GM12865 (cell line): ENCODE results near the gene FHIT.
A peak's percentile ranks its signal among the peaks of the same experiment; 100 is the strongest.

Source experiments
- DNase-seq: peaks from one replicate; pipeline ENCODE4 v3.0.0; 2010; ENCODE audit warnings: low read depth
- H3K4me3 ChIP-seq: 2 replicates; pipeline ENCODE4 v1.5.1; 2011; ENCODE audit warnings: mild to moderate bottlenecking, low read depth, low read length, control low read depth
- TF ChIP-seq, protein P1 (sequence below): IDR thresholded peaks from 2 replicates; pipeline ENCODE4 v1.5.1; 2011; ENCODE audit warnings: low read length, control low read depth, low read depth, inconsistent platforms; ENCODE audit not compliant: insufficient read depth; ENCODE audit errors: missing control alignments

FHIT gene

DNA sequence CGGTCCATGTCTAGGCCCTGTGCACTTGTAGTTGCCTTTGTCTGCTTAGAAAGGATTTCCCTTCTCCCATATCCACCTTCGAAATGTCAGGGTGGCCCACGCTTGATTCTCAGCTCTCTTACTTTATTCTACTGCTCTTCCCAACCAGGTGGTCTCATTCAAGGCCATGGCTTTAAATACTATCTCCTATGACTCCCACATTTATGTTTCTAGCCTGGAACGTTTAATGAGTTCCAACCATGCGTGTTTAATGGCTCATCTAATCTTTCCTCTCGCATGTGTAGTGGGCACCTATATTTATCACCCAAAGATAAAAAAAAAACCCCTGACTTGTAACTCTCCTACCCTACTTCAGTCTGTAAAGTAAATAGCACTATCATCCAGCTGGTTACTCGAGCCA is 1474.2 kb downstream of the FHIT start:
- no peak for DNase-seq
- H3K4me3 ChIP-seq = no peak overlapping the region
- TF ChIP-seq, protein P1, sequence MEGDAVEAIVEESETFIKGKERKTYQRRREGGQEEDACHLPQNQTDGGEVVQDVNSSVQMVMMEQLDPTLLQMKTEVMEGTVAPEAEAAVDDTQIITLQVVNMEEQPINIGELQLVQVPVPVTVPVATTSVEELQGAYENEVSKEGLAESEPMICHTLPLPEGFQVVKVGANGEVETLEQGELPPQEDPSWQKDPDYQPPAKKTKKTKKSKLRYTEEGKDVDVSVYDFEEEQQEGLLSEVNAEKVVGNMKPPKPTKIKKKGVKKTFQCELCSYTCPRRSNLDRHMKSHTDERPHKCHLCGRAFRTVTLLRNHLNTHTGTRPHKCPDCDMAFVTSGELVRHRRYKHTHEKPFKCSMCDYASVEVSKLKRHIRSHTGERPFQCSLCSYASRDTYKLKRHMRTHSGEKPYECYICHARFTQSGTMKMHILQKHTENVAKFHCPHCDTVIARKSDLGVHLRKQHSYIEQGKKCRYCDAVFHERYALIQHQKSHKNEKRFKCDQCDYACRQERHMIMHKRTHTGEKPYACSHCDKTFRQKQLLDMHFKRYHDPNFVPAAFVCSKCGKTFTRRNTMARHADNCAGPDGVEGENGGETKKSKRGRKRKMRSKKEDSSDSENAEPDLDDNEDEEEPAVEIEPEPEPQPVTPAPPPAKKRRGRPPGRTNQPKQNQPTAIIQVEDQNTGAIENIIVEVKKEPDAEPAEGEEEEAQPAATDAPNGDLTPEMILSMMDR = no peak

DNA sequence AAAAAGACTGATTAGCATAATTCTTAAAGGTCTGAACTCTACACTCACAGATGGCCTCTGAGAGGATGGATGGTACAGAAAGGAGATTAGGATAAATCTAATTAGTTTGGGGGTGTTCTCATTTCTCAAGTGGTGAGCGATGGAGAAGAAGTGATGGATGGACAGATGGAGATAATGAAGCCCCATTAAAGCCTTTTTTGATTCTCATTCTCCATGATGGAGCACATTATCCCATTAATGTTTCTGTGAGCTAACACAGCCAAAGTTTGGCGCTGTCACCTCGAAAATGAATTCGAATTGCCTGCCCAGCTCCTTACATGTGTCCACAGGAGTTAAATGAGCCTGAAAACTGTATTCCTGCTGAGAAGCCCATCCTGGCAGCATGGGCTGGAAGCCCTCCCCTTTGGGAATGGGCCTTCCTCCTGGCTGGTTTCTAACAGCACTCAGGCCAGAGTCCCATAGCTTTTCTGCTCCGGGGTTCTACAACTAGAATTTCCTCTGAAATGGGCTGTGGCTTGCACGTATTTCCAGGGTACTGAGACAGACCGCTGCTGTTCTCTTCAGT is 1475.4 kb downstream of the FHIT start:
- TF ChIP-seq, protein P1 = no peak
- DNase-seq = no peak
- H3K4me3 ChIP-seq = no peak overlapping the region

DNA sequence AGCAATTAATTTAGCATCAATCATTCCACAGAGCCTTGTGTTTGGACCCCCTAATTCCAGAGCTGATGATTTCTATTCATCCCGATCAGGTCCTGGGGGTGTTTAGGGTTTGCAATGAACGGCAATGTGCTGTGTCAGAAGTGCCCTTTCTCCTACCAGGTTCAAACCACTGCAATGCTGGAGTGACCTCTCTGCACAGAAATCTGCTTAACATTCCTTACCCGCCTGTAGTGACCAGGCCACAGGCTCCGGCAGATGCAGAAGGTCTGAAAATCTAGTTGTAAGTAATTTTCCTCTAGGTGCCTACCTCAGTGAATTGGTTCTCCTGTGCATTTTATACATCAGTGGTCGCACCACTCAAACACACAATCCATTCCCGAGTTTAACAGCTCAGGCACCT is 1476.1 kb downstream of the FHIT start:
- no peak overlapping the region for H3K4me3 ChIP-seq
- TF ChIP-seq, protein P1 = no peak
- no peak for DNase-seq

DNA sequence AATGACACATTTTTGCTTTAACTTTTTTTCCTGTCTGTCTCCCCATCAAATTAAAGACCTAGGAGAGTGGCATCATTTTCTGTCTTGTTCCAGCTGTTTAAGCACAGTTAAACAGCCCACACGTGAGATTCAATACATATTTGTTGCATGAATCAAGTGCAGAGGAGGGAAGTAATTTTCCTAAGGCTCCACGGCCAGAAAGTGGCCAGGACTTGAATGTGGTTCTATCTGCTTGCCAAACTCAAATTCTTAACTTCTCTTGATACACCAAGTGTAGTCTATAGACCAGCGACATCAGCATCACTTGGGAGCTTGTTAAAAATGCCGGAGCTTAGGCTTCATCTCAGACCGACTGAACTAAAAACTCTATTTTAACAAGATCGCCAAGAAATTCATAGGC is 1476.6 kb downstream of the FHIT start:
- DNase-seq = no peak
- TF ChIP-seq, protein P1 = no peak
- H3K4me3 ChIP-seq = no peak overlapping the region

DNA sequence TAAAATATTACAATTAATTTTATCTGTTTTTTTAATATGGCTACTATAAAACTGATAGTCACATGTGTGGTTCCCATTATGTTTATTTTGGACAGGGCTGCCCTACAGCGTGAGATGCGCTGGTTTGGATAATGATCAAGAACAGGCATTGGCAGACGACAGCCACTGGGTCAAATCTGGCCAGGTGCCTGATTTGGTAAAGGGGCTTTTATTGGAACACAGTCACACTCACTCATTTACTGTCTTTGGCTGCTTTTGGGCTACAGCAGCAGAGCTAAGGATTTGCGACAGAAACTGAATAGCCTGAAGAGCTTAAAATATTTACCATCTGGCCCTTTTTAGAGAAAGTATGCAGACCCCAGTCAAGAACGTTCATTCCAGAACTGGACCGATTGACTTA is 1477.3 kb downstream of the FHIT start:
- no peak for DNase-seq
- TF ChIP-seq, protein P1 = no peak
- no peak overlapping the region for H3K4me3 ChIP-seq

DNA sequence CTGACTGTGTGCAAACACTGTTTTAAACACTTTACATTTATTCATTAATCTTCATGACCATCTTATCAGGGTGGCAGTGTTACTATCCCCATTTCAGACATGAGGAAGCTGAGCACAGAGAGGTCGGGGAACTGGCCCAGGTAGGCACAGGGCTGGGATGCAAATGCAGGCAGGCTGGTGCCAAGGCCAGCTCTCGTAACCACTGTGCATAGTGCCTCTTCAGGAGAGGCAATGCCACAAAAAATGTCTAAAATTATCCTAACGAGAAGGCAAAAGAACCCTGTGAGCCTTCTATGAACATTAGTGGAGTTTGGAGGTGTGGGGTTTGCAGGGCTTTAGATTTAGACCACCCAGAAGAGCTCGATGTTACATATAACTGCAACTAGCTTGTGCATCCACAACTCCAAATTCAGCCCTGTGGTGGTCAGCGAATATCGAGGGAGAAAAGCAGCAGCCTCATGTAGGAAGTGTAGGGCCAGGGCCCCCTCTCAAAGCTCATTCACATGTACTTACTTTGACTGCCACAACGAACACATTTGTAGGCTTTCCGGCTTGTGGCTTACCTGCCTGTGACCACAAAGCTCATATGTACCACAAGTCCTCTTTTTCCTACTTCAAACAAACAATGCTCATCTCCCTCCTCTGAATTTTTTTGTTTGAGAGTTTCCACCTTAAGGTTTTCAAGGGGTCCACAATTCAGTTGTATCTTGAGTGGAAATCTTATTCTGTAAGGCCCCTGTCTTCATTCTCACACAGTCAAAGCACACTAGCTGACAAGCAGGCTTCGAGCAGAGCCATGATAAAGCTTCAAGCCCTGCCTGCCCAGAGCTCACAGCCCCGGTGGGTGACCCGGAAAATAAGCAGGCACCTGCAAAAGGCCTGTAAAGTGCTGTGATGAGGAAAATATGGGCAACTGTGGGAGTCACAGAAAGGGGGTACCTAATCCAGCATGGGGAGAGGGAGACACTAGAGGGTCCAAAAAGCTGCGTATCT is 1478.5 kb downstream of the FHIT start:
- TF ChIP-seq, protein P1 = no peak
- H3K4me3 ChIP-seq = no peak overlapping the region
- DNase-seq = peak; percentile 41
